Measurements from ENCODE around the gene PTPRR.

The PTPRR gene

GRCh38 chr12:70706611-70707010 lies 213.9 kb downstream of the PTPRR start:
- Mint-ChIP-seq H3K36me3 (ENCODE audit: low read depth) (no peaks in the 10 kb centered on the region), H3K4me1 (ENCODE audit: low read depth) (no peaks in the 10 kb centered on the region), H3K4me3 (no peak overlapping the region), H3K27me3 (peaks cover 26% of the 10 kb centered on the region), H3K9me3 (no peaks in the 10 kb centered on the region), H3K27ac (no peak overlapping the region)

- Mint-ChIP-seq H3K27ac (no peak overlapping the region), H3K36me3 (ENCODE audit: low read depth) (no peaks in the 10 kb centered on the region), H3K9me3 (no peaks in the 10 kb centered on the region), H3K27me3 (peaks cover 22% of the 10 kb centered on the region), H3K4me3 (no peak overlapping the region), H3K4me1 (ENCODE audit: low read depth) (no peaks in the 10 kb centered on the region)
These were observed 222.2 kb downstream of the PTPRR start for GRCh38 chr12:70698345-70698744.

- Mint-ChIP-seq H3K9me3 (no peaks in the 10 kb centered on the region), H3K4me3 (no peak overlapping the region), H3K36me3 (ENCODE audit: low read depth) (no peaks in the 10 kb centered on the region), H3K27ac (no peak overlapping the region), H3K27me3 (peaks cover 5% of the 10 kb centered on the region), H3K4me1 (ENCODE audit: low read depth) (no peaks in the 10 kb centered on the region)
These were observed 225.0 kb downstream of the PTPRR start for GRCh38 chr12:70695361-70696023.

GRCh38 chr12:70692681-70693288 lies 227.8 kb downstream of the PTPRR start:
- no peak overlapping the region for H3K27ac Mint-ChIP-seq

GRCh38 chr12:70691018-70691672 lies 229.4 kb downstream of the PTPRR start:
- Mint-ChIP-seq H3K27ac (no peak overlapping the region), H3K4me3 (no peak overlapping the region), H3K4me1 (ENCODE audit: low read depth) (no peaks in the 10 kb centered on the region), H3K27me3 (peaks cover 3% of the 10 kb centered on the region), H3K9me3 (no peaks in the 10 kb centered on the region), H3K36me3 (ENCODE audit: low read depth) (no peaks in the 10 kb centered on the region)

More at GRCh38 chr12:70692681-70693288, 227.8 kb downstream of the PTPRR start:
- H3K4me3 Mint-ChIP-seq, result no peak overlapping the region
- no peaks in the 10 kb centered on the region for H3K4me1 Mint-ChIP-seq (ENCODE audit: low read depth)
- H3K36me3 Mint-ChIP-seq (ENCODE audit: low read depth), result no peaks in the 10 kb centered on the region
- no peaks in the 10 kb centered on the region for H3K9me3 Mint-ChIP-seq
- H3K27me3 Mint-ChIP-seq, result peaks cover 4% of the 10 kb centered on the region

GRCh38 chr12:70686907-70687306 lies 233.6 kb downstream of the PTPRR start:
- peaks cover 12% of the 10 kb centered on the region for H3K27me3 Mint-ChIP-seq
- no peak overlapping the region for H3K27ac Mint-ChIP-seq
- H3K4me3 Mint-ChIP-seq, result no peak overlapping the region
- H3K36me3 Mint-ChIP-seq (ENCODE audit: low read depth), result no peaks in the 10 kb centered on the region
- H3K4me1 Mint-ChIP-seq (ENCODE audit: low read depth), result no peaks in the 10 kb centered on the region
- no peaks in the 10 kb centered on the region for H3K9me3 Mint-ChIP-seq

GRCh38 chr12:70686299-70686698 lies 234.2 kb downstream of the PTPRR start:
- Mint-ChIP-seq H3K9me3 (no peaks in the 10 kb centered on the region), H3K4me3 (no peak overlapping the region), H3K4me1 (ENCODE audit: low read depth) (no peaks in the 10 kb centered on the region), H3K27me3 (peaks cover 17% of the 10 kb centered on the region), H3K36me3 (ENCODE audit: low read depth) (no peaks in the 10 kb centered on the region), H3K27ac (no peak overlapping the region)

DNA sequence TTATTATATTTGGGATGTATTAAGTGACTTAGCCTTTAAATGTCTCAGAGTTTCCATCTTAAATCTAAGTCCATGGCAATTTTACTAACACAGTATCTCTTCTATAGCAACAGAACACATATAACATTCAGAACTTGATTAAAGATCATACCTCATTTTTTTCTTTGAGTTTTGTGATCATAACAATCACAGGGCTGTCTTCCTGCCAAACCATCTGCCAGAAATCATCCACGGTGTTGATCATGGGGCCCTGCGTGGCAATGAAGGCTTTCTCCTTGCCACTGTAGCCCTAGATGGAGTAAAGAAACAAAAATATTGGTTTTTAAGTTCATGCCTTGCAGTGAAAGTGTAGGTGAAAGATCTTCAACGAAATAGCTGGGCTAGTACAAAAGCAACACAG lies 236.6 kb downstream of the PTPRR start:
- Mint-ChIP-seq H3K36me3 (ENCODE audit: low read depth) (no peaks in the 10 kb centered on the region), H3K4me3 (no peak overlapping the region), H3K27me3 (peaks cover 20% of the 10 kb centered on the region), H3K4me1 (ENCODE audit: low read depth) (no peaks in the 10 kb centered on the region), H3K9me3 (no peaks in the 10 kb centered on the region), H3K27ac (no peak overlapping the region)

GRCh38 chr12:70671698-70672097 lies 248.8 kb downstream of the PTPRR start:
- no peaks in the 10 kb centered on the region for H3K9me3 Mint-ChIP-seq
- no peak overlapping the region for H3K27ac Mint-ChIP-seq
- H3K4me3 Mint-ChIP-seq, result no peak overlapping the region
- no peaks in the 10 kb centered on the region for H3K36me3 Mint-ChIP-seq (ENCODE audit: low read depth)
- peaks cover 8% of the 10 kb centered on the region for H3K27me3 Mint-ChIP-seq
- no peaks in the 10 kb centered on the region for H3K4me1 Mint-ChIP-seq (ENCODE audit: low read depth)

DNA sequence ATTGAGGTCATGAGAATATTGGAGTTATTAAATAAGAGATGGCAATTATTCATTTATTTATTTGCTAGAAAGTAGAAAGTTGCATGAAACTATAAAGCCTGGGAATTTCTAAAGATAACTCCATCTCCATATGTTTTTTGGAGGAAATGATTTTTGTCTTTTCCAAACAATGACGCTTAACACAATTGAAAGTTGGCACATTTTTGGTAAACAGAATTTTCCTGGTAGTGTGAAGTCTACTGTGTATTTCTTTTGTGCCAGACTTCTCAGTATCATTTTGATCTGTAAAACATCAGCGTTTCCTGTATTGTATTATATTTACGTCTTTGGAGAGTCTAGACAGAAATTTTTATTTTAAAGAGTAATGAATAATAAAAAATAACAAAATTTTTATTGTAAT lies 249.6 kb downstream of the PTPRR start:
- H3K27me3 Mint-ChIP-seq, result peaks cover 8% of the 10 kb centered on the region
- no peak overlapping the region for H3K27ac Mint-ChIP-seq
- no peaks in the 10 kb centered on the region for H3K36me3 Mint-ChIP-seq (ENCODE audit: low read depth)
- no peaks in the 10 kb centered on the region for H3K9me3 Mint-ChIP-seq
- no peaks in the 10 kb centered on the region for H3K4me1 Mint-ChIP-seq (ENCODE audit: low read depth)
- no peak overlapping the region for H3K4me3 Mint-ChIP-seq

DNA sequence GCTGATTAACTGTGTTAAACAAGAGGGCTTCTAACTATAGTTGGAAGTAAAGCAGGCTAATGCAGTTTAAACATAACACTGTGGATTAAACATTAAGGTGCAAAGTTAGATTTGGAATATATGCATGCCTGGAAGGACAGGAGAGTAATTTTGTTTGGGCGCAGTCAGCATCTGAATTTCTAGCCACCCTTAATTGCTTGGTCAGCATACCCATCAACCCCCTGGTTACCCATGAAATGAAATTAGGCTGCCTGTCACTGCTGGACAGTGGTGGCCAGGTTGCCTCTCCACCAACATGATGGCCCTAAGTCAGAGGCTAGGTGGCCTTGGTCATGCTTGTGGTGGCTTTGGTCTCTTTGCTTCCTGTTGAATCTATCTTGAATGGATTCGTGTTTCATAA lies 253.3 kb downstream of the PTPRR start:
- H3K36me3 Mint-ChIP-seq (ENCODE audit: low read depth), result no peaks in the 10 kb centered on the region
- peaks cover 8% of the 10 kb centered on the region for H3K27me3 Mint-ChIP-seq
- no peaks in the 10 kb centered on the region for H3K9me3 Mint-ChIP-seq
- H3K4me3 Mint-ChIP-seq, result no peak overlapping the region
- no peak overlapping the region for H3K27ac Mint-ChIP-seq
- H3K4me1 Mint-ChIP-seq (ENCODE audit: low read depth), result no peaks in the 10 kb centered on the region

GRCh38 chr12:70666364-70666763 lies 254.2 kb downstream of the PTPRR start:
- Mint-ChIP-seq H3K4me3 (no peak overlapping the region), H3K36me3 (ENCODE audit: low read depth) (no peaks in the 10 kb centered on the region), H3K4me1 (ENCODE audit: low read depth) (peaks cover 4% of the 10 kb centered on the region), H3K9me3 (no peaks in the 10 kb centered on the region), H3K27ac (no peak overlapping the region), H3K27me3 (peaks cover 8% of the 10 kb centered on the region)

GRCh38 chr12:70664465-70664881 lies 256.1 kb downstream of the PTPRR start:
- Mint-ChIP-seq H3K27ac (no peak overlapping the region), H3K27me3 (peaks cover 8% of the 10 kb centered on the region), H3K36me3 (ENCODE audit: low read depth) (no peaks in the 10 kb centered on the region), H3K4me3 (no peak overlapping the region), H3K9me3 (no peaks in the 10 kb centered on the region), H3K4me1 (ENCODE audit: low read depth) (peaks cover 4% of the 10 kb centered on the region)

GRCh38 chr12:70663838-70664237 lies 256.7 kb downstream of the PTPRR start:
- Mint-ChIP-seq H3K4me1 (ENCODE audit: low read depth) (peaks cover 4% of the 10 kb centered on the region), H3K9me3 (no peaks in the 10 kb centered on the region), H3K27me3 (peaks cover 5% of the 10 kb centered on the region), H3K4me3 (no peak overlapping the region), H3K27ac (no peak overlapping the region), H3K36me3 (ENCODE audit: low read depth) (no peaks in the 10 kb centered on the region)

DNA sequence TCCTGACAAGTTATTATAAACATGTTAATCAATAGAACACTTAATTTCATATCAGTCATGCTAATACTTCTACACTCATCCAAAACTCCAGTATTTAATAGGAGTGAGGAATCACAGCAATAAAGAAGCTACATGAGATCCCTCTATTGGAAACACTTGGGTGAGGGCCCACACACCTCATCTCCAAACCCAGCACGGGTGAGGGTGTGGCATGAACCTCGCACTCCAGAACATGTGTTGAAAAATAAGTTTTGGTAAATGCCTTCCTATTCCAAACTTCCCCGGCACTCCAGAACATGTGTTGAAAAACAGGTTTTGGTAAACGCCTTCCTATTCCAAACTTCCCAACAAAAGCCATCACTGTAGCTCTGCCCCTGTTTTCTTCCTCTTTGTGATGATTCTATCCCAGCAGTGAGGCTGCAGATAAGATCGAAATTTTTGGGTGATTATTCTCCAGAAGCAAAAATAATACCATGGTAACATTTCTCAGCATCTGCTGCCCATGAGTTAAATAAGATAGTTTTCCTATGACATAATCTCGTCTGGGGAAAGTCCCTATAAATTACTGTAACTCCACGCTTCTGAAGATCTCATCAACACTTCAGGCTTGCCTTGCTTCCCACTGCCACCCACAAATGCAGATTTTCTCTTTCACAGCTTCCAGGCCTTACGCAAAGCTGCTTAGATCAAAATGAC lies 258.9 kb downstream of the PTPRR start:
- H3K27ac Mint-ChIP-seq, result no peak overlapping the region
- no peaks in the 10 kb centered on the region for H3K9me3 Mint-ChIP-seq
- peaks cover 4% of the 10 kb centered on the region for H3K4me1 Mint-ChIP-seq (ENCODE audit: low read depth)
- H3K27me3 Mint-ChIP-seq, result no peaks in the 10 kb centered on the region
- no peaks in the 10 kb centered on the region for H3K36me3 Mint-ChIP-seq (ENCODE audit: low read depth)
- no peak overlapping the region for H3K4me3 Mint-ChIP-seq
